OCI-LY7 (cell line): ENCODE data around the gene GRAP2. TPM values are rescaled to one million over a fixed set of nuclear protein-coding genes. Genes with fewer than 3 reads are reported as not detected.
A peak's percentile ranks its signal among the peaks of the same experiment; 100 is the strongest.
"Not testable (repeated sequence)": the region's sequence is repeated elsewhere in the genome, so short reads cannot be mapped to it uniquely, and the experiment has no call there.

ENCODE experiments used
- BruUV-seq: library from RNA; stranded (reverse); fragments of 400-500 nt; replicated peaks from 2 replicates; lab custom pipeline; 2021; lab: Mats Ljungman, UMichigan
- CTCF ChIA-PET: fragments of 300-600 bp; sonication (Branson Sonifier 250); formaldehyde crosslinking; loops from one replicate; lab custom pipeline; 2022; ENCODE audit warnings: antibody characterized with exemption; ENCODE audit not compliant: unreplicated experiment; lab: Charles Lee
- POLR2A ChIA-PET: fragments of 300-600 bp; sonication (Branson Sonifier 250); formaldehyde crosslinking; loops from one replicate; lab custom pipeline; 2022; ENCODE audit warnings: antibody characterized with exemption; lab: Charles Lee
- DNase-seq: peaks from one replicate; pipeline ENCODE4 v3.0.0-alpha.2; 2015; ENCODE audit warnings: low spot score
- H2AFZ ChIP-seq: fragments of 200-600 bp; sonication (generic), shearing (Covaris generic); 2 replicates; pipeline ENCODE4 v1.6.1; 2014; ENCODE audit warnings: mild to moderate bottlenecking, antibody characterized with exemption, low read length, moderate library complexity
- H3K27ac ChIP-seq: fragments of 200-600 bp; sonication (generic); 2 replicates; pipeline ENCODE4 v1.5.1; 2014; ENCODE audit warnings: mixed run types, low read depth, mild to moderate bottlenecking, moderate library complexity, low read length, inconsistent platforms; ENCODE audit not compliant: poor library complexity, severe bottlenecking
- H3K36me3 ChIP-seq: fragments of 200-600 bp; sonication (generic); 2 replicates; pipeline ENCODE4 v1.6.1; 2014; ENCODE audit warnings: mild to moderate bottlenecking, antibody characterized with exemption, low read length, moderate library complexity, mixed read lengths; ENCODE audit not compliant: insufficient read depth
- H3K4me1 ChIP-seq: fragments of 200-600 bp; sonication (generic); 2 replicates; pipeline ENCODE4 v1.5.1; 2014; ENCODE audit warnings: mild to moderate bottlenecking, low read length; ENCODE audit not compliant: insufficient read depth, poor library complexity, severe bottlenecking
- H3K4me2 ChIP-seq: fragments of 200-600 bp; sonication (generic); 2 replicates; pipeline ENCODE4 v1.6.1; 2014; ENCODE audit warnings: mild to moderate bottlenecking, low read length
- H3K4me3 ChIP-seq: fragments of 200-600 bp; sonication (generic); 2 replicates; pipeline ENCODE4 v1.5.1; 2014; ENCODE audit warnings: mild to moderate bottlenecking, low read depth, low read length; ENCODE audit not compliant: poor library complexity, severe bottlenecking
- H3K79me2 ChIP-seq: fragments of 200-600 bp; sonication (generic); 2 replicates; pipeline ENCODE4 v1.6.1; 2016; ENCODE audit warnings: low read depth, mild to moderate bottlenecking, low read length, moderate library complexity, mixed read lengths; ENCODE audit not compliant: insufficient read depth
- H3K9me2 ChIP-seq: fragments of 200-600 bp; sonication (generic); 2 replicates; pipeline ENCODE4 v1.6.1; 2016; ENCODE audit warnings: mild to moderate bottlenecking, low read length, mixed read lengths; ENCODE audit not compliant: insufficient read depth
- H3K9me3 ChIP-seq: fragments of 200-600 bp; sonication (generic); 2 replicates; pipeline ENCODE4 v1.6.1; 2014; ENCODE audit warnings: mild to moderate bottlenecking, mixed run types, low read length, mixed read lengths
- H4K20me1 ChIP-seq: fragments of 200-600 bp; sonication (generic); 2 replicates; pipeline ENCODE4 v1.6.1; 2014; ENCODE audit warnings: mild to moderate bottlenecking, antibody characterized with exemption, low read length, moderate library complexity, mixed read lengths; ENCODE audit not compliant: insufficient read depth
- CTCF ChIP-seq: fragments of 200-600 bp; sonication (generic); conservative IDR thresholded peaks from 2 replicates; pipeline ENCODE4 v1.5.1; 2014; ENCODE audit warnings: mild to moderate bottlenecking, antibody characterized with exemption, low read length, moderate library complexity, mixed read lengths
- EZH2phosphoT487 ChIP-seq: fragments of 200-600 bp; sonication (generic); IDR thresholded peaks from 2 replicates; pipeline ENCODE4 v1.6.1; 2018; ENCODE audit warnings: low read depth, borderline replicate concordance, mild to moderate bottlenecking, mixed run types, antibody characterized with exemption, low read length, moderate library complexity, mixed read lengths
- intact Hi-C: fragments of 100-400 bp; cut with micrococcal nuclease; formaldehyde crosslinking; loops from one replicate; pipeline ENCODE4 v1.10.0; 2022; ENCODE audit not compliant: unreplicated experiment
- total RNA-seq, 2 experiments: library from RNA; depleted of rRNA in 1 of 2; stranded (reverse); fragments of >200 nt in 1 of 2; shearing (Covaris generic) in 1 of 2; gene quantifications; 2 replicates each; pipeline ENCODE4 v1.2.3, GENCODE V29; 2014 to 2022

GRAP2 gene
- total RNA-seq, 2 experiments from 2014 or later: not detected

- POLR2A ChIA-PET: interaction anchor here (0.9 kb wide), 1 partner anchor 49 kb away, joined by 3 read pairs; no protein-coding TSS in a partner anchor
- Histone ChIP-seq H3K4me3 (no peak overlapping the region), H3K36me3 (no peaks in the 10 kb centered on the region), H2AFZ (no peak overlapping the region), H3K9me3 (no peaks in the 10 kb centered on the region), H3K4me1 (no peaks in the 10 kb centered on the region), H4K20me1 (no peaks in the 10 kb centered on the region), H3K4me2 (no peak overlapping the region), H3K9me2 (no peaks in the 10 kb centered on the region), H3K79me2 (no peaks in the 10 kb centered on the region), H3K27ac (no peak overlapping the region)
- TF ChIP-seq EZH2phosphoT487 (no peak), CTCF (no peak)
- intact Hi-C loops: no loop called here
- BruUV-seq: no TSS peak
- DNase-seq: no peak
- CTCF ChIA-PET: interaction anchor here (0.7 kb wide), 1 partner anchor 128 kb away, joined by 3 read pairs; no protein-coding TSS in a partner anchor
Observed at GRCh38 chr22:39872548-39872947, 28.3 kb upstream of the GRAP2 start.

GRCh38 chr22:39873965-39874364, 26.9 kb upstream of the GRAP2 start:
- no peak for DNase-seq
- H2AFZ ChIP-seq: no peak overlapping the region
- no TSS peak for BruUV-seq
- no peak overlapping the region for H3K27ac ChIP-seq
- H3K4me1 ChIP-seq: no peaks in the 10 kb centered on the region
- no peaks in the 10 kb centered on the region for H3K79me2 ChIP-seq
- no peaks in the 10 kb centered on the region for H3K9me2 ChIP-seq
- CTCF ChIA-PET: no interaction called here
- H3K36me3 ChIP-seq: no peaks in the 10 kb centered on the region
- H4K20me1 ChIP-seq: no peaks in the 10 kb centered on the region
- TF ChIP-seq EZH2phosphoT487 (no peak), CTCF (no peak)
- POLR2A ChIA-PET: no interaction called here
- no peak overlapping the region for H3K4me3 ChIP-seq
- H3K4me2 ChIP-seq: no peak overlapping the region
- no peaks in the 10 kb centered on the region for H3K9me3 ChIP-seq
- intact Hi-C loops: no loop called here

- H3K36me3 ChIP-seq, H3K4me1 ChIP-seq, CTCF ChIA-PET, H3K4me2 ChIP-seq, H3K27ac ChIP-seq, BruUV-seq, H2AFZ ChIP-seq, intact Hi-C loops, H3K9me3 ChIP-seq, H4K20me1 ChIP-seq, H3K79me2 ChIP-seq, DNase-seq, H3K9me2 ChIP-seq: not testable (repeated sequence)
- H3K4me3 ChIP-seq: peak overlapping the region; percentile 35
- POLR2A ChIA-PET: interaction anchor here (0.5 kb wide), 1 partner anchor 138 kb away, joined by 4 read pairs; no protein-coding TSS in a partner anchor
Observed at GRCh38 chr22:39875176-39875885, 25.6 kb upstream of the GRAP2 start.
